ENCODE measurements around the gene CIPC. TPM values are rescaled to one million over a fixed set of nuclear protein-coding genes. Genes with fewer than 3 reads are reported as not detected.

Gene CIPC
- total RNA-seq, 6 experiments from 2014 or later = 9.1 to 12.5 (median 11.5) TPM

DNA sequence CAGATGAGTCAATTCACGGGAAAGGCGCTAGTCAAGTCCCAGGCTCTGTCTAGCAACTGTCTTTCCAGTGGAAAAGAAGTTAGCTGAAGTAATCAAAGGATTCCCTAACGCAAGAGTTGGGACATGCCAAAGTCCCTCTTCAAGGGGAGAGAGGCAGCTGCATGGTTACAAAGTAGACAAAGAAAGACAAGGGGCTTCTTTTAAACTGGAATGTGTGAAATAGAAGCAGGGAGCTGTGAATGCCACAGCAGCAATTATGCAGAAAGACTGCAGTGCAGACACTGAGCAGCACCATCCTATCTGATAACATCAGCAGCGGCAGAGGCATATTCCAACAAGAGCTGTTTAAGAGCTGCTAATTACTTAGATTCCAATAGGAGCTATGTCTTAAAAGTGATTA, 12.5 kb upstream of the CIPC start:
- peaks cover 6% of the 10 kb centered on the region; the same call in 1 of the 2 replicates for H3K4me1 Mint-ChIP-seq (ENCODE audit: low read depth)
- H3K9me3 Mint-ChIP-seq = peaks cover 7% of the 10 kb centered on the region
- no peaks in the 10 kb centered on the region for H3K36me3 Mint-ChIP-seq (ENCODE audit: low read depth)
- no peak overlapping the region for H3K4me3 Mint-ChIP-seq
- H3K27me3 Mint-ChIP-seq (ENCODE audit: insufficient read depth) = peaks cover 39% of the 10 kb centered on the region
- no peak for DNase-seq
- no peak overlapping the region for H3K27ac Mint-ChIP-seq
- TF ChIP-seq, protein P1, sequence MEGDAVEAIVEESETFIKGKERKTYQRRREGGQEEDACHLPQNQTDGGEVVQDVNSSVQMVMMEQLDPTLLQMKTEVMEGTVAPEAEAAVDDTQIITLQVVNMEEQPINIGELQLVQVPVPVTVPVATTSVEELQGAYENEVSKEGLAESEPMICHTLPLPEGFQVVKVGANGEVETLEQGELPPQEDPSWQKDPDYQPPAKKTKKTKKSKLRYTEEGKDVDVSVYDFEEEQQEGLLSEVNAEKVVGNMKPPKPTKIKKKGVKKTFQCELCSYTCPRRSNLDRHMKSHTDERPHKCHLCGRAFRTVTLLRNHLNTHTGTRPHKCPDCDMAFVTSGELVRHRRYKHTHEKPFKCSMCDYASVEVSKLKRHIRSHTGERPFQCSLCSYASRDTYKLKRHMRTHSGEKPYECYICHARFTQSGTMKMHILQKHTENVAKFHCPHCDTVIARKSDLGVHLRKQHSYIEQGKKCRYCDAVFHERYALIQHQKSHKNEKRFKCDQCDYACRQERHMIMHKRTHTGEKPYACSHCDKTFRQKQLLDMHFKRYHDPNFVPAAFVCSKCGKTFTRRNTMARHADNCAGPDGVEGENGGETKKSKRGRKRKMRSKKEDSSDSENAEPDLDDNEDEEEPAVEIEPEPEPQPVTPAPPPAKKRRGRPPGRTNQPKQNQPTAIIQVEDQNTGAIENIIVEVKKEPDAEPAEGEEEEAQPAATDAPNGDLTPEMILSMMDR (IDR thresholded peaks at IDR 0.05) = no peak

DNA sequence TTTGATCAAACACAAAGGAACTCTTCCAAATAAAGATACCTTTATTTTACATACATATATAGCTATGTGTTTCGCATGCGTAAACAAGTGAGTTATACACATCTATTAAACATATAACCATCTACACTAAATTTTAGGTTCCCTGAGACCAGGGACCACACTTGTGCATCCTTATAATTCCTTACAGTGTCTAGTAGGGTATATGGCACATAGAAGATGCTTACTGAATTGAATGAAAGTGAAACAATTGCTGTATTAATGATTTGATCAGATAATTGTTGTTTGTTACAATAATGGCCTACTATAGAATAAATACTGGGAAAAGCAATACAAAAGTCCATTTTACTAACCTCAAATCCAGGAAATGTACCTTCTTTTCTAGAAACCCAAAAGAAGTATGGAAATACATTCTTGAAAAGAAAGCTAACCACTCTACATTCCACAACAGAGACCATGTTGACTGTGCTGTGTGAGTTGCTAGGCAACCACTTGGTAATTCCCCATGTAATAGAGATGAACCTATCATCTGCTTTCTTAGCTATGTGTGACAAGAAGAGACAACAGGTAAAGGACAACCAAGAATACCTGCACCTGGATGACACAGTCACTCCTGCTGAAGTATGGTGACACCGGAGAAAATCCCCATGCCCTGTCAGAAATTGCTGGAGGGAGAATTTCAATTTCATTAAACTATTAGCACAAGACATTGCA, 11.9 kb upstream of the CIPC start:
- Mint-ChIP-seq H3K4me1 (ENCODE audit: low read depth) (peaks cover 6% of the 10 kb centered on the region; the same call in 1 of the 2 replicates), H3K27ac (peak overlapping the region; percentile 69), H3K27me3 (ENCODE audit: insufficient read depth) (peaks cover 43% of the 10 kb centered on the region), H3K36me3 (ENCODE audit: low read depth) (peaks cover 3% of the 10 kb centered on the region; the same call in 1 of the 2 replicates), H3K4me3 (no peak overlapping the region), H3K9me3 (peaks cover 13% of the 10 kb centered on the region)
- TF ChIP-seq, protein P1 (IDR thresholded peaks at IDR 0.05) = no peak
- DNase-seq = peak; percentile 46

DNA sequence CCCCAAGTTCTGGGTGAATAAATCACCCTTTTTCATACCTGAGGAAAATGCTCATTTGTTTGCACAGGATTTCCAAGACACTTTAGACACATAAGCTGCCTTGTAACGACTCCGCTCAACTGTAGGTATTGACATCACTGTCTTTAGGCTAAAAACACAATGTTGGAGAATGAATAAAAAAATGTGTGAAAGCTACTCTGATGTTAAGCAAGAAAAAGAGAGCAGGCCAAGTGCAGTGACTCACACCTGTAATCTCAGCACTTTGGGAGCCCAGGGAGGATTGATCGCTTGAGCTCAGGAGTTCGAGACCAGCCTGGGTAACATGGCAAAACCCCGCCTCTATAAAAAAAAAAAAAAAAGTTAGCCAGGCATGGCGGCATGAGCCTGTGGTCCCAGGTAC, 11.1 kb upstream of the CIPC start:
- H3K27ac Mint-ChIP-seq = no peak overlapping the region

DNA sequence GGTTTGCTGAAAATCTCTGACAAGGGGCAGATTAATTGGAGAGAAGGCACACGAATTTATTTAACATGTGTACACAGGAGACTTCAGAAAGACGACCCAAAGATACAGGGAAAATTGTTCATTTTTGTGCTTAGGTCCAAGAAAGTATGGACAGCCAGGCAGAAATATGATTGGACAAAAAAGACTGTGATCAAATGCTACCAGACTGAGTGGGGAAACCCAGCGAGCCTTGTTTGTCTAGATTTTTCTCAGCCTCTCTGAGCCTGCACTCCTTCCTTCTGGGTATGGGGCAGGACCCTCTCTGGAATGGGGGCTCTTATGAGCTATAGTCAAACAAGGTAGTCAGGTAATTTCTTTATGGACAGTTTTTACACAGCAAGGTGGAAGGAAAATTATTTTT, 10.4 kb upstream of the CIPC start:
- H3K4me3 Mint-ChIP-seq = no peak overlapping the region
- H3K9me3 Mint-ChIP-seq = peaks cover 21% of the 10 kb centered on the region
- peaks cover 6% of the 10 kb centered on the region; the same call in 1 of the 2 replicates for H3K4me1 Mint-ChIP-seq (ENCODE audit: low read depth)
- peaks cover 43% of the 10 kb centered on the region for H3K27me3 Mint-ChIP-seq (ENCODE audit: insufficient read depth)
- H3K36me3 Mint-ChIP-seq (ENCODE audit: low read depth) = peaks cover 9% of the 10 kb centered on the region
- DNase-seq = no peak
- no peak overlapping the region for H3K27ac Mint-ChIP-seq
- TF ChIP-seq, protein P1 (IDR thresholded peaks at IDR 0.05) = no peak

More for the DNA sequence above, 11.1 kb upstream of the CIPC start:
- H3K9me3 Mint-ChIP-seq = peaks cover 21% of the 10 kb centered on the region
- H3K4me3 Mint-ChIP-seq = no peak overlapping the region
- peaks cover 6% of the 10 kb centered on the region; the same call in 1 of the 2 replicates for H3K4me1 Mint-ChIP-seq (ENCODE audit: low read depth)
- TF ChIP-seq, protein P1 (IDR thresholded peaks at IDR 0.05) = no peak
- H3K27me3 Mint-ChIP-seq (ENCODE audit: insufficient read depth) = peaks cover 43% of the 10 kb centered on the region
- peaks cover 9% of the 10 kb centered on the region for H3K36me3 Mint-ChIP-seq (ENCODE audit: low read depth)
- no peak for DNase-seq

DNA sequence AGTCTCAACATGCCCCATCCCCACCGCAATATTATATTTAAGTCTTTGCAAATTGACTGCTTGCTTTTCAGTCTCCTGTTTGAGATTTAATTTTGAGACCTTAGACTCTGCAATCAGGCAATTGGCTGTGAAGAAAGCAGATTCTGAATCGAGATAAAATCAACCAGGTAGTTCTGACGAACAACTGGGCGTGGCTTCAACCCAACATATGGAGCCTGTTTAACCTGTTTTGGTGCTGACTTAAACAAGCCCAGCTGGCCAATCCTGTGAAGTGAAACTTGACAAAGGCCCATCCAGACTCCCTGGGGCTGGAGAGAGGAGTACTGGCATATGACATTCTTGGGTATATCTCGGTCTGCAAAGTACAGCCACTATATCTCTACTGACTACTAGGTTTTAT, 9.8 kb upstream of the CIPC start:
- Mint-ChIP-seq H3K36me3 (ENCODE audit: low read depth) (peaks cover 9% of the 10 kb centered on the region), H3K4me3 (no peak overlapping the region), H3K9me3 (peaks cover 21% of the 10 kb centered on the region), H3K4me1 (ENCODE audit: low read depth) (peaks cover 6% of the 10 kb centered on the region; the same call in 1 of the 2 replicates), H3K27ac (no peak overlapping the region), H3K27me3 (ENCODE audit: insufficient read depth) (peaks cover 39% of the 10 kb centered on the region)
- TF ChIP-seq, protein P1 (IDR thresholded peaks at IDR 0.05) = no peak
- no peak for DNase-seq
